GM12801 (cell line): ENCODE results near the gene ADORA1.

Experiments used
- CTCF ChIP-seq: IDR thresholded peaks from one replicate; pipeline ENCODE4 v1.5.1; 2011; ENCODE audit warnings: control low read depth; ENCODE audit not compliant: insufficient read length; ENCODE audit errors: extremely low read depth

Gene ADORA1

DNA sequence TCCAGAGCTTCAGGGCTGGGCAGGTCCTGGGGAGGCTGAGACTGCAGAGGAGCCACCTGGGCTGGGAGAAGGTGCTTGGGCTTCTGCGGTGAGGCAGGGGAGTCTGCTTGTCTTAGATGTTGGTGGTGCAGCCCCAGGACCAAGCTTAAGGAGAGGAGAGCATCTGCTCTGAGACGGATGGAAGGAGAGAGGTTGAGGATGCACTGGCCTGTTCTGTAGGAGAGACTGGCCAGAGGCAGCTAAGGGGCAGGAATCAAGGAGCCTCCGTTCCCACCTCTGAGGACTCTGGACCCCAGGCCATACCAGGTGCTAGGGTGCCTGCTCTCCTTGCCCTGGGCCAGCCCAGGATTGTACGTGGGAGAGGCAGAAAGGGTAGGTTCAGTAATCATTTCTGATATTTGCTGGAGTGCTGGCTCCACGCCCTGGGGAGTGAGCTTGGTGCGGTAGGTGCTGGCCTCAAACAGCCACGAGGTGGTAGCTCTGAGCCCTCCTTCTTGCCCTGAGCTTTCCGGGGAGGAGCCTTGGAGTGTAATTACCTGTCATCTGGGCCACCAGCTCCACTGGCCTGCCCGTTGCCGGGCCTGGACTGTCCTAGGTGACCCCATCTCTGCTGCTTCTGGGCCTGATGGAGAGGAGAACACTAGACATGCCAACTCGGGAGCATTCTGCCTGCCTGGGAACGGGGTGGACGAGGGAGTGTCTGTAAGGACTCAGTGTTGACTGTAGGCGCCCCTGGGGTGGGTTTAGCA is 38.8 kb downstream of the ADORA1 start:
- TF ChIP-seq CTCF, result no peak

DNA sequence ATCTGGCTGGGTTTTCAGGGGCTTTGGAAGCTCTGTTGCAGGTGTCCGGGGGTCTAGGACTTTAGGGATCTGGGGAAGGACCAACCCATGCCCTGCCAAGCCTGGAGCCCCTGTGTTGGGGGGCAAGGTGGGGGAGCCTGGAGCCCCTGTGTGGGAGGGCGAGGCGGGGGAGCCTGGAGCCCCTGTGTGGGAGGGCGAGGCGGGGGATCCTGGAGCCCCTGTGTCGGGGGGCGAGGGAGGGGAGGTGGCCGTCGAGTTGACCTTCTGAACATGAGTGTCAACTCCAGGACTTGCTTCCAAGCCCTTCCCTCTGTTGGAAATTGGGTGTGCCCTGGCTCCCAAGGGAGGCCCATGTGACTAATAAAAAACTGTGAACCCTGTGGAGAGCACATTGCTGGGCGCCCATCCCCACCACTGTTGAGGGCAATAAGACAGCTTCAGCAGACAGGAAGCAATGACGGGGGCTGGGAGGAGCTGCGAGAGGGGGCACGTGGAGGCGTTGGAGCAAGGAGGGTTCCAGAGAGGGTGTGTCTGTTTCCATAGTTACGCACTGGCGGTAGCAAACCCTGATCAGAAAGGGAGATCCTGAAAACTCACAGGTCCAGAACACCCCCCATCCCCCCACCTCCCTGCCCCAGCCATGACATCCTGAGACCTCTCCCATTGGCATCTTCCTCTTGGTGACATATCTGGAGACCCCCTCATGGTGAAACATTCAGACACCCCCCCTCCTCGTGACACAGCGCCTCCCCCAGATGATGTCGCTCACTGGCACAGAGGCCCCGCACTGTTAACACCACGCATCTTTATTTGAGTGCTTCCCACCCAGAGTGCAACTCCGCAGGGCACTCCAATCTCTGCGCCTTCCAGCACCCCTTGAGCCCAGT is 39.7 kb downstream of the ADORA1 start:
- no peak for TF ChIP-seq CTCF

DNA sequence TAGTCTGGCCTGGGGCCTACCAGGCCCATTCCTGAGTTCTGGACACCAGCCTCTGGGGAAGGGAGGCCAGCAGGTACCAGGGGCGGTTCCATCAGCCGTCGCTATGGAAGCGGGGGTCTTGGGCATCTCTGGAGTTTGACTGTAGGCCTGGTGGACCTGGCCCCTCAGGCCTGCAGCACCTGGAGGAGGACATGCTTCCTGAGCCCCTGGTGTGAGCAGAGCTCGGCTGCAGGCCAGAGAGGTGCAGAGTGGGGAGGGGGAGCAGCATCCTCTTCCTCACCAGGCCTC is 40.3 kb downstream of the ADORA1 start:
- no peak for TF ChIP-seq CTCF

GRCh38 chr1:203168256-203168786 is 40.8 kb downstream of the ADORA1 start:
- no peak for TF ChIP-seq CTCF

DNA sequence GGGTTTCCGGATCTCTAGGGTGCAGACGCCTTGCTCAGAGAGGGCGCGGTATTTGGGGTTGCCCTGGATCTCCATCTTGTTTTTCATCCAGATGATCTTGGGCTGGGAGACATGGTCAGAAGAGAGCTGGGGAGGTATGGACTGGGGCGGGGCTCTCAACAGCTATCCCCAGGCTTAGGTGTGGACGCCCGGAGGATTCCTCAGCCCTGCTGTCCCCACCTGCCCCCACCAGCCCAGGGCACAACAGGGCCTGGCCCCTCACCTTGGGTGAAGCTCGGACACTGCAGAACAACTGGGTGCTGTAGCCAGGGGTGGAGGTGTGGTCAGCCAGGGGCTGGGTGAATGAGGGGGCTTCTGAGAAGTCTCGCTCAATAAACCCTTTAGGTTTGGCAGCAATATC is 41.5 kb downstream of the ADORA1 start:
- no peak for TF ChIP-seq CTCF

GRCh38 chr1:203169770-203170520 is 42.4 kb downstream of the ADORA1 start:
- no peak for TF ChIP-seq CTCF
